ENCODE results near the gene BARD1.
"Not testable (repeated sequence)": the region's sequence is repeated elsewhere in the genome, so short reads cannot be mapped to it uniquely, and the experiment has no call there.

BARD1 gene

GRCh38 chr2:214808981-214809750, at the start of gene BARD1:
Gene BARD1 (minus strand): TSS chr2:214809683. CDS start chr2:214809569, 114 bp downstream.
- DNase-seq (ENCODE audit: low read depth in 2 of 2), result peak; percentile 17 to 24

GRCh38 chr2:214856137-214856536, 46.7 kb upstream of the BARD1 start:
- no peak for DNase-seq (ENCODE audit: low read depth in 2 of 2)

GRCh38 chr2:214853906-214854305, 44.4 kb upstream of the BARD1 start:
- no peak for DNase-seq (ENCODE audit: low read depth in 2 of 2)

GRCh38 chr2:214843823-214844222, 34.3 kb upstream of the BARD1 start:
- DNase-seq (ENCODE audit: low read depth in 2 of 2), result no peak

GRCh38 chr2:214839464-214839863, 30.0 kb upstream of the BARD1 start:
- DNase-seq (ENCODE audit: low read depth in 2 of 2), result no peak

GRCh38 chr2:214837466-214837865, 28.0 kb upstream of the BARD1 start:
- DNase-seq (ENCODE audit: low read depth in 2 of 2), result no peak

- no peak for DNase-seq (ENCODE audit: low read depth in 2 of 2)
Observed at GRCh38 chr2:214836568-214836967, 27.1 kb upstream of the BARD1 start.

GRCh38 chr2:214830794-214831346, 21.4 kb upstream of the BARD1 start:
- no peak for DNase-seq (ENCODE audit: low read depth in 2 of 2)

GRCh38 chr2:214816008-214816533, 6.6 kb upstream of the BARD1 start:
- DNase-seq (ENCODE audit: low read depth in 2 of 2), result no peak

- no peak for DNase-seq (ENCODE audit: low read depth in 2 of 2)
Observed at GRCh38 chr2:214810671-214811070, 1.2 kb upstream of the BARD1 start.

- peak; percentile 95 to 99 for DNase-seq (ENCODE audit: low read depth in 2 of 2)
Observed at GRCh38 chr2:214809751-214810564, 475 bp upstream of the BARD1 start.

- no peak for DNase-seq (ENCODE audit: low read depth in 2 of 2)
Observed at GRCh38 chr2:214807653-214808052, 1.8 kb downstream of the BARD1 start.

GRCh38 chr2:214801768-214802397, 7.6 kb downstream of the BARD1 start:
- no peak for DNase-seq (ENCODE audit: low read depth in 2 of 2)

GRCh38 chr2:214801068-214801467, 8.4 kb downstream of the BARD1 start:
- no peak for DNase-seq (ENCODE audit: low read depth in 2 of 2)

GRCh38 chr2:214800180-214800579, 9.3 kb downstream of the BARD1 start:
- no peak for DNase-seq (ENCODE audit: low read depth in 2 of 2)

- no peak for DNase-seq (ENCODE audit: low read depth in 2 of 2)
Observed at GRCh38 chr2:214796911-214797310, 12.6 kb downstream of the BARD1 start.

- DNase-seq (ENCODE audit: low read depth in 2 of 2), result not testable (repeated sequence)
Observed at GRCh38 chr2:214783181-214783580, 26.3 kb downstream of the BARD1 start.

GRCh38 chr2:214782671-214783070, 26.8 kb downstream of the BARD1 start:
- DNase-seq (ENCODE audit: low read depth in 2 of 2), result no peak

GRCh38 chr2:214781226-214781625, 28.3 kb downstream of the BARD1 start:
- DNase-seq (ENCODE audit: low read depth in 2 of 2), result no peak

- DNase-seq (ENCODE audit: low read depth in 2 of 2), result no peak
Observed at GRCh38 chr2:214775971-214776370, 33.5 kb downstream of the BARD1 start.

GRCh38 chr2:214774108-214774507, 35.4 kb downstream of the BARD1 start:
- no peak for DNase-seq (ENCODE audit: low read depth in 2 of 2)

GRCh38 chr2:214772443-214773015, 37.0 kb downstream of the BARD1 start:
- no peak for DNase-seq (ENCODE audit: low read depth in 2 of 2)
